22Rv1 (cell line): ENCODE results near the gene MCUB.
"Not testable (repeated sequence)": the region's sequence is repeated elsewhere in the genome, so short reads cannot be mapped to it uniquely, and the experiment has no call there.

ENCODE experiments used
- H3K27ac ChIP-seq: fragments of 450-650 bp; 2 replicates; pipeline ENCODE4 v1.5.1; 2017
- CTCF ChIP-seq: fragments of 450-650 bp; IDR thresholded peaks from 2 replicates; pipeline ENCODE4 v1.5.1; 2017; ENCODE audit warnings: mild to moderate bottlenecking
- ZFX ChIP-seq: fragments of 450-650 bp; IDR thresholded peaks from 2 replicates; pipeline ENCODE4 v1.6.1; 2017; ENCODE audit warnings: antibody characterized with exemption, borderline replicate concordance

The MCUB gene

GRCh38 chr4:109559983-109560686, at the start of gene MCUB:
MCUB (plus strand) TSS chr4:109560246; CDS start chr4:109560338, 92 bp downstream.
- TF ChIP-seq ZFX (no peak), CTCF (no peak)

GRCh38 chr4:109510687-109511086, 49.4 kb upstream of the MCUB start:
- TF ChIP-seq ZFX (no peak), CTCF (no peak)
- H3K27ac ChIP-seq: no peak overlapping the region

More at GRCh38 chr4:109559983-109560686, at the start of gene MCUB:
- H3K27ac ChIP-seq: peak within 1 kb of the TSS; percentile 81

- TF ChIP-seq ZFX: no peak
- H3K27ac ChIP-seq: no peak overlapping the region
These were observed 48.6 kb upstream of the MCUB start for GRCh38 chr4:109511414-109511813.

- H3K27ac ChIP-seq: not testable (repeated sequence)
These were observed 46.7 kb upstream of the MCUB start for GRCh38 chr4:109513368-109513767.

GRCh38 chr4:109532182-109532581, 27.9 kb upstream of the MCUB start:
- TF ChIP-seq ZFX: no peak
- H3K27ac ChIP-seq: no peak overlapping the region

- H3K27ac ChIP-seq: no peak overlapping the region
- no peak for TF ChIP-seq ZFX
- TF ChIP-seq CTCF: no peak
These were observed 14.6 kb upstream of the MCUB start for GRCh38 chr4:109545401-109545800.

GRCh38 chr4:109547394-109547793, 12.7 kb upstream of the MCUB start:
- H3K27ac ChIP-seq: no peak overlapping the region
- TF ChIP-seq ZFX (no peak), CTCF (no peak)

GRCh38 chr4:109548655-109549054, 11.4 kb upstream of the MCUB start:
- no peak overlapping the region for H3K27ac ChIP-seq
- TF ChIP-seq CTCF (no peak), ZFX (no peak)

- TF ChIP-seq CTCF (no peak), ZFX (no peak)
These were observed 7.8 kb upstream of the MCUB start for GRCh38 chr4:109552237-109552636.

More at GRCh38 chr4:109552237-109552636, 7.8 kb upstream of the MCUB start:
- H3K27ac ChIP-seq: no peak overlapping the region
